ENCODE measurements around the gene HMX1.

The HMX1 gene

GRCh38 chr4:8867624-8868320, 3.9 kb downstream of the HMX1 start:
- DNase-seq = no peak

DNA sequence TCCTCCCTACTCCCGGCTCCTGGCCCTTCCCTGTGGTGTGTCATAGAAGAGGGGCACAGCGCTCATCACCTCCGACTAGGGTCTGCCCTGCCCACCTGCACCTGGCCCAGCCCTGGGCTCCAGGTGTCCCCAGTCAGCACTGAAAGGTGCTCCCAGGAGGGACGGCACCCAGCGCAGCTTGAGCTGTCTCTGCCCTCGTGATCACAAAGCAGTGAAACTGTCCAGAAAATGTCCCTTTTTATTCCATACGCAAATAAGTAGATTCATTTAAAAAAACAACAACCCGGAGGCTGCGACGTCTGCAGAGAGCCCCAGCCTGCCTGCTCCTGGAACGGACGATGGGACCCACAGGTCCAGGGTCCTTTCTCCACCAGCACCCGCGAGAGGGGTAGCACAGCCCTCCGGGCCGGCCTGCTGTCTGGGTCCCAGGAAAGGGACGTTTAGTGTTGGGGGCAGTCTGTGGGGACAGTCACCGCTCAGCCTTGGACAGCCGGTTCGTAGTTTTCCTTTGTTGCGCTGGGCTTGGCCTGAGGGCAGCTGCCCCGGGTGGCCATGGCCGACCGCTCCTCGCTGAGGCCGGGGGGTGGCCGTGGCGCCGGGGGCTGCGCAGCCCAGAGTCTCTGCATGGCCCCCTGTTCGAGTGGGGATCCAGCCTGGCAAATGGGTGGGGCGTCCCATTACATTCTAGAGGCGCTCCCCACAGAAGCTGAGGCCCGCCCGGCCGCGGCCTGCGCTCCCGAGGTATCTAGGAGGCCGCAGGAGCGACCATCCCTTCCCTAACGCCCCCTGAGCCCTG, 4.6 kb downstream of the HMX1 start:
- no peak for DNase-seq

DNA sequence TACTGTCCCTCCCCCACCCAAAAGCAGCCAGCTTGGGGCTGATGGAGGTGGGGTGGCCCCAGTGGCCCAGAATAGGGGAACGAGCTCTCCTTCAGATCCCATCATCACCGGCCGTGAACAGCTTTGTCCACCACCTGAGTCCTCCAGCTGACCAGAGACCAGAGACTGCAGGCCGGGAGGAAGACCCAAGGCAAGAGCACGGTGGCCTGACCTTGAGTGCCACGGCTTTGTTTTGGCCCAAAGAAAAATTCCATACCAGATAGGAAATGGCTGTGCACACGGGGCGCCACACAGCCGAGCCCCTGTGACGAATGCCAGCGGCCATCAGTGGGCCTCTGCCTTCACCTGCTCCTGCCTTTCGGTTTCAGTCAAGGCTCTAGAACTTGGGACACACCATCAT, 5.2 kb downstream of the HMX1 start:
- DNase-seq = no peak

DNA sequence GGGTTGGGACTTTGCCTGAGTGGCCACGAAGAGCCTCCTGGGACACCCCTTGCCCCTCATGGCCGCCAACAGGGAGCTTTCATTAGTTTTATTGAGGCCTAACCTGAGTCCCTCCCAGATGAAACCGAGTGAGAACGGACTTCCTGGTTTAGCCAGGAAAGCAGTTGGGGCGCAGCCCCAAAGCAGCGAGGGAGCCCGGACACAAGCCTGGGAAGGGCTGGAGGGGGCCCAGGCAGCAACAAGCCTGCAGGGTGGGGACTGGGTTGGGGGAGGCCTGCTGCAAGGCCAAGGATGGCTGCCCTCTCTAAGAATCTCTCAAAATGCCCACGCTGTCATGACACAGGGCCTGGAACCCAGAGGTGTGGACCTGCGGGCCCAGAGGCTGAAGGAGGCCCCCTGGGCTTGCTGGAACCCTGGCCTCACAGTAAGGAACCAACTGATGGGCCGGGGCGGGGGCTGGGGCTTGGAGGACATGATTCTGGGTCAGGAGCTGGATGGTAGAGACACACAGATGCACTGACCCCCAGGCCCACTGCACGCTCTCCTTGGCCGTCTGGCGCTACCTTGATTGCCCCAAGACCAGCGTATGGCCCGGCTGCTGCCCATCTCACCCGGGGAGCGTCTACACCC, 5.8 kb downstream of the HMX1 start:
- DNase-seq = no peak

DNA sequence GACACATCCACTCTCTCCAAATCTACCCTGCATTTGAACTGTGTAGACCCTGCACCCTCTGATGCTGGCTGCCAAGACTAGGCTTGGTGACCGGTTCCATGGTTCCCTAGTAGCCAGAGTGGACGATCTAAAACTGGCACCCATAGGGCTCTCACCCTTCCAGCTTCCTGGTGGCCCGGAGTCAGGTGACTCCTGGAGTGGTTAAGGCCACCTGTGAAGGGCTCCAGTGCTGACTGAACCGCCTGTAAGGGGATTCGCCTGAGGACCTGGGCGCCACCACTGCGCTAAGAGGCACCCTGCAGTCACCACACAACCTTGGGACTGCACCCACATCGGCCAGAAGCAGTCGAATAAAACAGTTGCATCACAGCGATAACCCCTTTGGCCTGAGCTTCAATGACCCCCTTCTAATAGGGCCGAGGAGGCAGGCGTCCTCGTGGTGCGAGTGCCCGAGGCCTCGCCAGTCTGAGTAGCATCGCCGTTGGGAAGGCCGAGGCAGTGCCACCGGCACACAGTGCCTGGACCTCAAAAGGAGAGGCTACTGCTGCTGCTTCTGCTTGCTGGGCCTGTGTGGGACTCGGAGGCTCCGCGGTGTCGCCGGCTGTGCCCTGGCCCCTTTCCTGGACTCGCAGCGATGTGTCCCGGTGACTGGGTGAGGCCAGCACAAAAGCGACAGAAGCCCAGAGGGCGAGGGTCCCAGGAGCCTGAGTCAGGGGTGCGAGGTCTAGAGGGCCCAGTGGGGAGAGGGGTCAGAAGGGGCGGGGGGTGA, 6.5 kb downstream of the HMX1 start:
- DNase-seq = no peak

DNA sequence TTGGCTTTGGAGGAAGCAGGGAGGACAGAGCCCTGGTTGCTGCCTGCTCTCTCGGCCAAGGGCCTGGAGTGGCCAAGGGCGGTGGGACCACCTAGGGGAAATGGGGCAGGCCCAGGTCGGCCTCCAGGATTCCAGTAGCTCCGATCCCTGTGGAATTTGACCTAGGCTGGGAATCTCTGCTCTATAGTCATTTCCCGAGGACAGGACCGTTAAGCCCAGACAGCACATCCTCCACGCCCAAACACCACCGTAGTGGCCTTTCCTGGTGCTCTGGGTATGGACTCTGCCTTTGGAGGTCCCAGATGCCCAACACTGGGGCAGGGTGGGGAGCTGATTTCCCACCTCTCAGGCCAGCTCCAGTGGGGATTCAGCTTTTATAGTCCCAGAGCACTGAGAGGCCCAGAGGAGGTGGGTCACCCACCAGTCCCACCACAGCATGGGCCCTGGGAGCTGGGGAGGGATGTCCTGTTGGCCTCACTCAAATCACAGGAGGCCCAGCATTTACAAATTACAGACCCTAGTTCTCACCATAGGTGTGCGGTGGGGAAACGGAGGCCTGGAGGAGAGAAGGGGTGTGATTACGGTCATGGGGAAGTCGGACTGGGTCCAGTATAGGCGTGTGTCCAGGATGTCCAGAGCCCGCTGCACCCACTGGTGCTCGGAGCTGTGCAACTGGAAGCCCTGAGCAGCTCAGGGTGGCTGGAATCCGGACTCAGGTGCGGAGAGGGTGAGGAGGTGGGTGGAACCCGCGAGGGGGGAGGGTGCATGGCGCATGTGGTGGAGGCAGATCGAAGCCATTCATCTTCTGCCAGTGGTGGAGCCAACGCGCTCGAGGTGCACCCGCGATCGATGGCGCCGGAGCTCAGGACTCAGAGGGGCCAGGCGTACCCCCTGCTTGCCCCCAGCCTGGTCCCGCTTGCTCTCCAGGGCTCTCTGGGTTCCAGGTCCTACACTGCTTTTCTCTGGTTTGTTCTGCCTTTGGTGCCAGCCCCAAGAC, 7.7 kb downstream of the HMX1 start:
- DNase-seq = no peak

DNA sequence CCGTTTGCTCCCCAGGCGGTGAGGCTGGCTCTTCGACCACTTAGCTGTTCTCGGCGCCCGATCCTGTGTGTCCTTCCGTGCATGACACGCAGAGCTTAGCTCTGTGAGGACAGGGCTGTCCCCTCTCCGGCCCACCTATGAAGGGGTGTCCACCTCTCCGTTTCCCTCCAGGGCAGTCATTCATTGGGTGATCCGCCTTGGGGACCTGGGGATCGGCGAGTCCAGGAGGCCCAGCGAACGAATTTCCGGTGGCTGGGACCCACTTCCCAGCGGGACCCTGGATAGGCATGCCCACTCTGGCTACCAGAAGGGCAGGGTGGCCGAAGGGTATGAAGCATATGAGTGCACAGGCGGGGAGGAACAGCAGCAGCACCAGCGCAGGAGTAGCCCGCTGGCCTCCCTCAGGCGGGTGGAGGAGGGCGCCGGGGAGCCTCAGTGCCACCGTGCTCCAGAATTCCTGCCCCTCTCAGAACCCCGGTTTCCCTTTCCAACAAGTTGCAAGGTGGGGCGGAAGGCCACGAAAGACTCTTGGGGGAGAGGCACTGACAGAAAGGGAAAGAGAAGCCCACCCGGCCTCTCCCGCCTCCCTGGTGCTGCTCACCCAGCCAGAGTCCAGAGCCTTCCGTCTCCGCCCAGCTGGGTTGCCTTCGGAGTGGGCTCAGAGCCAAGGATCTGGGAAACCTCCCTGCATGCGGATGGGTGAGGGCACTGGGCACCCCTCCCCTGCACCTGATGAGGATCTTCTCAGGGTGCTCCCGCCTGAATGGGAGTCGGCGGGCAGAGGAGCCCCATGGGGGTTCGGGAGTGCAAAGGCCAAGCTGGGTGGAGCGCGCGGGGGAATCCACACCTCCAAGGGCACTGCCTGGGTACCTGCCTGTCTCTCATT, 8.6 kb downstream of the HMX1 start:
- DNase-seq = no peak

GRCh38 chr4:8862334-8862733, 9.3 kb downstream of the HMX1 start:
- no peak for DNase-seq

GRCh38 chr4:8861576-8862295, 9.9 kb downstream of the HMX1 start:
- DNase-seq = no peak

GRCh38 chr4:8860892-8861575, 10.6 kb downstream of the HMX1 start:
- no peak for DNase-seq

GRCh38 chr4:8860096-8860891, 11.3 kb downstream of the HMX1 start:
- no peak for DNase-seq

DNA sequence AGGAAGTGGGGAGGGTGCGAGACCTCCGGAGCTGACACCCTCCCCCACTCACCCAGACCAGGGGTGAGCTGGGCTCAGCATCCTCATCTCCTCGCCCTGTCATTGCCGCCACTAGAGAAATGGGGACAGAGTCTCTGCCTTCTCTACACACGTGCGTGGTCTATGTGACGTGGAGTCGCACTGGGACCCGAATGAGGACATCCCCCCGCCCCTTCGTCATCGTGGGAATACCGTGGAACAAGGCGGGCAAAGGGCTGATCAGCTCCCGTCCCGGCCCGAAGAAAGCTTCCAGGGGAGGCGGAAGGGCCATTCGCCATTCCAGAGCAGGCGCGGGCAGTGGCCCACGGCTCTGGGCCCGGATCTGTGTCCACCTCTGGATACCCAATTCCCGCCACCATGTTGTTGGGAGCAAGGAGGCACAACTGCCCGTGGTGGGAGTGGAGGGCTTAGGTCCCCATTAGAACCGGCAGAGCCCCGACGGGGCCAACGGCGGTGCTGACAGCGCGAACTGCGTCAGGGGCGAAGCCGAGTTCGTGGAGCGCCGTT, 12.0 kb downstream of the HMX1 start:
- no peak for DNase-seq

DNA sequence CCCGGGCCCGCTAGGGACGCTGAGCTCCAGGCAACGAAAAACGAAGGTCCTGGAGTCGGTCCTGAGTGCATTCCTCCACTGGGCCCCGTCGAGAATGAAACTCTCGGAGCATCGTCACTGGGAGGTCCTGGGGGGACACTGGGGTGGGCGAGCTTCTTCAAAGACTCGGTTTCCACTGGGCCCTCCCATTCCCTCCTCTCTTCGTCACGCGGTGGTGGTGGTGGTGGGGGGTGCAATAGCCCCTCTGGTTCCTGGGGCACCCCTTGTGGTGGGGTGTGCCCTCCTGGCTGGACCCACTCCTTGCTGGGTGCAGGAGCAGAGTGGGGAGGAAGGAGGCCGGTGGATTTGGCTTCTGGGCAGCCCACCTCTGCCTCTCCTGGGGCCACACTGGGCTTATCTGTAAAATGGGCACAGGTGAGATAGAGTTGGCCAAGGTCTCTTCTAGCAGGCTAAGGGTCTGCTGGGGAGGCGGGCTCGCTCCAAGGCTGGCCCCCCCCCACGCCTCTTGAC, 12.9 kb downstream of the HMX1 start:
- DNase-seq = no peak

GRCh38 chr4:8857766-8858700, 13.6 kb downstream of the HMX1 start:
- no peak for DNase-seq

DNA sequence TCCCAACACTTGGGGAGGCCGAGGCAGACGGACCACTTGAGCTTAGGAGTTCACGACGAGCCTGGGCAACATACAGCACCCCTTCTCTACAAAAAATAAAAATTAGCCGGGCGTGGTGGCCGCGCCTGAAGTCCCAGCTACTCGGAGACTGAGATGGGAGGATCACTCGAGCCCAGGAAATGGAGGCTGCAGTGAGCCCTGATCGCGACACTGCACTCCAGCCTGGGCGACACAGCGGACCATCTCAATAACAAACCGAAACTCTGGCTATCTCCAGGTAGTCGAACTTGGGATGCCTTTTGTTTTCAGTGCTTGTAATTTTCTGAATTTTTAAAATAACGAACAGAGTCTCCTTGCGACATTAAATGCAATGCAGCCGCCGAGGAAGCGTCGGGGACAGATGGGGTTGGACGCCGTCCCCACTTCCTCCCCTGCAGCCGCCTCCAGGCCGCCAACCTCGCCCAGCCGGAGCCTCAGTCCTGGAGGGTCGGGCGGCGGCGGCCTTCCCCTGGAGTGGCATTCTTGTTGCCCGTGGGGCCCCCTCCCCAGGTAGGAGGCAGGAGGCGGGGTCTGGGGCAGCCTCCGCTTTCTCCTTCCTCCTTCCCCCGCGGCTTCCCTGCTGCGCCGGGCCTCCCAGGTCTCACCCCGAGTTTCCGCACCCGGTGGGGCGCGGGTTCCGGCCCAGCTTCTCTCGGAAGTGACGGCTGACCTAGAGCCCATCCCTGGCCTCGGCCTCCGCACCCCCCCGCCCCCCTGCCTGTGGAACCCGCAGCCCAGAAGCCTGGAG, 14.6 kb downstream of the HMX1 start:
- DNase-seq = no peak

DNA sequence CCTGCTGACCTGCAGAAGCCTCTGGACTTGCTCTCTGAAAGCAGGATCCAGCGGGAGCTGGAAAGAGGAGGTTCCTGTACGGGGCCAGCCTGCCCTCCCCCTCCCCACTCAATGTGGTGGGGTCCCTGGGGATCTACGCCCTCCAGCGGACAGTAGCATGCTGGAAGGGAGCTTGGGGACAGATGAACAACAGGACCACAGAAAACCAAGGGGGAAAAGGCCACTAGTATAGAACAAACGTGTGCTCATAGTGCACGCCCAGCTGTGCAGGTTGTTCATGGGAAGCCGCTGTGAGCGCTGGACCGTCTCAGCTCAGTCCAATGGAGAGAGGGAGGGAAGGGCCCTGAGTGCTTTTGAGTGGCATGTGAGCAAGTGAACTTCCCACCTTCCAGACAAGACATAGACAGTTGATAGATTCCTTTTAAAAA, 15.8 kb downstream of the HMX1 start:
- DNase-seq = no peak

Measured in T1000 (cell line).